HuH-7 (cell line): ENCODE data around the gene CCL27.

Experiments used
- DNase-seq: peaks from one replicate; pipeline ENCODE4 v3.0.0; 2011; ENCODE audit warnings: low spot score

The CCL27 gene, protein sequence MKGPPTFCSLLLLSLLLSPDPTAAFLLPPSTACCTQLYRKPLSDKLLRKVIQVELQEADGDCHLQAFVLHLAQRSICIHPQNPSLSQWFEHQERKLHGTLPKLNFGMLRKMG

GRCh38 chr9:34662526-34663302 lies at the start of gene CCL27:
TSS of gene CCL27 (minus strand) at chr9:34662657. CDS start at chr9:34662633, 24 bp downstream.
- DNase-seq, result no peak

DNA sequence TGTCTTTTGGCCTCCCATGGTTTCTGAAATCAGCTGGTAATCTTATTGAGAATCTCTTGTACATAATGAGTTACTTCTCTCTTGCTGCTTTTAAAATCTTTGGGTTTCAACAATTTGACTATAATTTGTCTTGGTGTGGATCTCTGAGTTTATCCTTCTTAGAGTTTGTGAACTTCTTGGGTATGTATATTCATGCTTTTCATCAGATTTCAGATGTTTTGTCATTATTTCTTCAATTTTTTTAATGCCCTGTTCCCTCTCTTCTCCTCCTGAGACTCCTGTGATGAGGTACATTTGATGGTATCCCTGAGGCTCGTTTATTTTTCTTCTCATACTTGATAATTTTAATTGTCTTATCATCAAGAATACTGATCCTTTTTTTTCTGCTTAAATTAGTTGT lies 49.7 kb upstream of the CCL27 start:
- no peak for DNase-seq

GRCh38 chr9:34710023-34710422 lies 47.6 kb upstream of the CCL27 start, which contains the start of gene CCL21:
TSS of gene CCL21 (minus strand) at chr9:34710136. CDS start at chr9:34710066, 70 bp downstream.
- no peak for DNase-seq

DNA sequence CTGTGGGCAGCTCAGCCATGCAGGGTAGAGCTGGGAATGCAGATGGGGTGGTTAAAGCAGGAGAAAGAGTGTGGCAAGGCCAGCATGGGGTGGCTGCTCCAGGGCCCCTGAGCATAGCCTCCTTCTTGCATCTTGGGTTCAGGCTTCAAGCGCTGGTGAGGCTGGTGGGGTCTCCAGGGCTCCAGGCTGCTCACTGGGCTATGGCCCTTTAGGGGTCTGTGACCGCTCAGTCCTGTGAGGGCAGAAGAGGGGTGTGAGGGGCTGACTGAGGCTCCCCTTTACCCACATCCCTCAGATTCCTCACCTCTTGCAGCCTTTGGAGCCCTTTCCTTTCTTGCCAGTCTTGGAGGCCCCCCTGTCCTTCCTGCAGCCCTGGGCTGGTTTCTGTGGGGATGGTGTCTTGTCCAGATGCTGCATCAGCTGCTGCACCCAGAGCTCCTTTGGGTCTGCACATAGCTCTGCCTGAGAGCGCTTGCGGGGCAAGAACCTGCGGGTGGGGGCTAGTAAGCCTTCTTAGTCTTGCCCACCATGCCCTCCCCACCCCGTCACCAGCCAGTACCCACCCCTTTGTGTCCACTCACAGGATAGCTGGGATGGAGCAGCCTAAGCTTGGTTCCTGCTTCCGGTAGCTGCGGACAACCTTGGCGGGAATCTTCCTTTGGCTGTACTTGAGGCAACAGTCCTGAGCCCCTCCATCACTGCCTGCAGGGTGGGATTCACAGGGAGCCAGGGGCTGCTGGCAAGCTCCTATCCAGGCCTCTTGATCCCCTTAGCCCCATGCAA lies 46.9 kb upstream of the CCL27 start:
- no peak for DNase-seq

DNA sequence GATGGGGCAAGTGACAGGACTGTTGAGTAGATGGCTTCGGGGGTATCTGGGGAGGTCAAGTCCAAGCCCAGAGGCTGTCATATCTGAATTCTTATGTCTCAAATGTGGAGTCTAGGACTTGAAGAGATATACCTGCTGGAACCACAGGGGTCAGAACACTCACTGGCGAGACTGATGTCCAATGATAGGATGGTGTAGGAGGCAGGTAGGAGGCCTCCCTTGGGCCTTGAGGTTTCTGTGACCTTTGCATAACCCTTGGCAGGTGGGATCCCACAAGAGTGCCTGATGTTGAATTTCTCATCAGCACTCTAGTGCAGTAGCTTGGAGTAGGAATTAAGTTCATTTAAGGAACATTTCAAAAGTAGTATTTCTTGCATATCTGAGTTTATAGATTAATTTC lies 44.7 kb upstream of the CCL27 start:
- no peak for DNase-seq

- peak; percentile 74 for DNase-seq
Measured at GRCh38 chr9:34701769-34702736, 39.6 kb upstream of the CCL27 start.

GRCh38 chr9:34701023-34701768 lies 38.7 kb upstream of the CCL27 start:
- peak; percentile 70 for DNase-seq

DNA sequence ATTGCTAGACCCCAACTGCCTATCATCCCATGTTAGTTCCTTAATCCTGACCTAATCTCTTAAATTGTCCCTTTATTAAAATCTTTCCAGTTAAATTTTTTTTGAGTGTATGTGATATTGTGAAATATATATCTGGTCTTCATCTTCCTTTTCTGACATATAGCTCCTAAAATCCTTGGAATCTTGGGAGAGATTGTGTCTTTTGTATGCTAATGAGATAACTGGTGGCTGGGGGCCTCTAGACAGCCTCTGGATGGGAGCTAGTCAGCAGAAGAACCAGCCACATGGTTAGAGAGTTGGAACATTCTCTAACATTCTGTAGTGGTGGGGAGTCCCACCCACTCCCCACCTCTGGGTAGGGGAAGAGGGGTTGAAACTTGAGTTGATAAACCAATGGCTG lies 32.4 kb upstream of the CCL27 start:
- DNase-seq, result no peak

DNA sequence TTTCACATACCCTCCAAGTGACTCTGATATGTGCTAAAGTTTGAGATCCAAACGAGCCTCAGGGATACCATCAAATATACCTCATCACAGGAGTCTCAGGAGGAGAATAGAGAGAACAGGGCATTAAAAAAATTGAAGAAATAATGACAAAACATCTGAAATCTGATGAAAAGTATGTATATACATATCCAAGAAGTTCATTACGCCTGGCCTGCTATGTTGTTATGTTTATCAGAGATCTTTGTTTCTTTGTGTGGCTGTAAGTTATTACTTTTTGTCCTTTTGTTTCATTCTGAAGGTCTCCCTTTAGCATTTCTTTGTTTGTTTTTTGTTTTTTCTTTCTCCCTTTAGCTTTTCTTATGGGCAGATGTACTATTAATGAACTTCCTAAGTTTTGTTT lies 31.1 kb upstream of the CCL27 start:
- no peak for DNase-seq

- DNase-seq, result no peak
Measured at GRCh38 chr9:34691936-34692315, 29.5 kb upstream of the CCL27 start.

GRCh38 chr9:34690983-34691935 lies 28.8 kb upstream of the CCL27 start, which contains the start of gene CCL19:
TSS of gene CCL19 (minus strand) at chr9:34691276. CDS start at chr9:34691139, 137 bp downstream.
- no peak for DNase-seq

DNA sequence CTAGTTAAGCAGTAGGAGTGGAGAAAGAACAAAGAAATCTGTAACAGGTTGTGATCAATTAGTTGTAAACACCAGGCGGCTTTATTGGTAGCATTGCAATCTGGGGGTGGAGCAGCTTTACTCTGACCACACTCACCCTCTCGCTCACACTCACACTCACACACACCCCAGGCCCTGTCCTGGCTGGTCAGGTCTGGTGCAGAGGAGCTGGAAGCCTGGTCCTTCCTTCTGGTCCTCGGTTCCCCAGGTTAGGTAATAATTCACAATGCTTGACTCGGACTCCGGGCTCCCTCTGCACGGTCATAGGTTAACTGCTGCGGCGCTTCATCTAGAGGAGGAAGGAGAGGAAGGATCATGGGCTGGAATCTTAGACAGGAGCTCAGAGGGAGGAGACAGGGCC lies 27.1 kb upstream of the CCL27 start:
- no peak for DNase-seq

DNA sequence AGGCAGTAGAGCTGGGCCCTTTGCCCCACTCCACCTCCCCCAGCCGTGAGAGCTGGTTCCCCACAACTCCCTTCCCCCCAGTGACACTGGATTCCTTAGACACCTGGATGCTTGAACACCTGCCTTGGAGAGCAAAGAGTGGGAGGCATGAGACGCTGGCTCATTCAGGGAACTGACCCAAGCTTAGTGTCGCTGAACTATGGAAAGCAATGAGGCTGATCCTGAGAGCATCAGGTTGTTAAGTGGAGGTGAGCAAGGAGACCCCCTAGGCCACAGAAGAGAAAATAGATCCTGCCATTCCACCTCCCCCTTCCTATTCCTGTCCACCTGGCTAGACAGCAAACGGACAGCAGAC lies 26.6 kb upstream of the CCL27 start:
- DNase-seq, result no peak

DNA sequence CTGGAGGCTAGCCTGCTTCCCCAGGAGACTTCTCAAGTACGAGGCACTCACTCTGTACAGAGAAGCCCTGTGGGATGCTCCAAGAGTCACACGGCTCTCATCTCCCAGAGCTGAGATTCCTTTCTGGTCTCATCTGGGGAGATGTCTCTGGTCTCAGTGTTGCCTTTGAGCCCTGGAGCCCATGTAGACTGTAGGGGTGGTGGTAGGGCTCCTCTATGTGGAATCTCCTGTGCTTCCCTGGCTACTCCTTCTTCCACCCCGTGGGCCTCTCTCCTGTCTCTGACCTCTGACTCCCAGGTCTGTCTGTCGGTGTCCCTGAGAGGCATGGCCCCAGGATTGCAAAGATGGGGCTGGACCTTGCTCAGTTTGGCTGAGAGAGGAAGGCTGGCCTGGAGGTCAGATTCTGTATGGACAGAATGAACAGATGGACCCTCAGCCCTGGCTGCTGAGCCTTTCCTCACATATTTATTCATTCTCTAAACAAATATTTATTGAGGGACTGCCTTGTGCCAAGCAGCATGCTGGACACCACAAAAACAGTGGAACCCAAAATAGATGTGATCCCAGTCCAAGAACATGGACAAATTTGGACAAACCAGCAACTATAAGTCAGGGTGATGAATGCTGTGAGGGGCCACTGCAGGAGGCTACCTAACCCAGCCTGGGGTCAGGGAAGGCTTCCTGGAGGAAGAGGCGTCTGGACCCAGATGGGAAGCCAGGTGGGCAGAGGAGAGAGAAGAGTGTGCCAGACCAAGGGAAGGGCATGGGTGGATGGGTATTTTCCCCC lies 26.1 kb upstream of the CCL27 start:
- no peak for DNase-seq

DNA sequence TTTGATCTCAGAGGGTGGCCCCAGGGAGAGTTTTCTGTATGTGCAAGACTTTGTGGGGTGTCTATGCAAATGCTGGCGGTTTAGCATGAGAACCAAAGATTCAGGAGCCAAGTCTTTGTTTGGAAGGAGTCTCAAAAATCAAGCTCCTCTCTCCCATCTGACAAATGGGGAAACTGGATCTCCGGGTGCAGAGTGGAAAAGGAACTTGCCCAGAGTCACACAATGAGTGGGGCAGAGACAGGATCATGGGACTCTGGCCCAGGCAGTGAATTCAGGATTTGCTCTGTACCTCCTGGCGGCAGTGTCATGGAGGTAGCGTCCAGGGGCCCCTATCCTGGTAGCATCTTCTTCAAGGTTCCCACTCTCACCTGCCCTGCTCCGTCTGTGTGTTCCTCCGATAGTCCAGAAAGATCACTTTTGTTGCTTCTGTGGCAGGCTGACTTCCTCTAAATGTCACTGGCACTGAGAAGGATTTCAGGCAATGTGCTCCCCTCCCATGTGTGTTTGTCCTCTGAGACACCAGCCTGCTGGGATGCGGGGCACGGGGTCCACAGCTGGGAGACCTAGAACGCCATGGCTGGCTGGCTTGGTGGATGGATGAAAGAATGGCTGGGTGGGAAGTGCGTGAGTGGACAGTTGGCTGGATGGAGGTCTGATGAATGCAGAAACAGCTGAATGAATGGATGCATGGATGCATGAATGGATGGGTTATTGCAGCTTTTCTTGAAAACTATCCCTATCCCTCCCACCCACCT lies 25.0 kb upstream of the CCL27 start:
- DNase-seq, result no peak

DNA sequence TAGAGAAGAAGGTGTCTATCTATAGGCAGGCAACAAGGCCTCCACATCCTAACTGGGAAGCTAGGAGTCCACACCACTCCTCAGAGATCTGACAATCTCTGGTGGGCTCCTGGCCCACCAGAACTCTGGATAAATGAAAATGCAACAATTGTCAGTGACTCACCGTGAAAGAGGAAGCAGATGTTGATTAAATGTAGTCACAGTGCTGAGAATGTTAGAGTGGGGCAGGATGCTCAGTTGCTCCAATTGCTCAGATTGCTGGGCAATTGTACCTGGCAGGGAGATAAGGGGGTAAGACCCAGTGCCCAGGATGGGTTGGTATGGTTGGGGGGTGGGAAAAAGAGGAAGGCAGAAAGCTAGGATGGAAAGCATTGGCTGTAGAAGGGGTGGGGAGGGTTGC lies 24.3 kb upstream of the CCL27 start:
- no peak for DNase-seq

GRCh38 chr9:34686231-34686630 lies 23.8 kb upstream of the CCL27 start:
- no peak for DNase-seq

DNA sequence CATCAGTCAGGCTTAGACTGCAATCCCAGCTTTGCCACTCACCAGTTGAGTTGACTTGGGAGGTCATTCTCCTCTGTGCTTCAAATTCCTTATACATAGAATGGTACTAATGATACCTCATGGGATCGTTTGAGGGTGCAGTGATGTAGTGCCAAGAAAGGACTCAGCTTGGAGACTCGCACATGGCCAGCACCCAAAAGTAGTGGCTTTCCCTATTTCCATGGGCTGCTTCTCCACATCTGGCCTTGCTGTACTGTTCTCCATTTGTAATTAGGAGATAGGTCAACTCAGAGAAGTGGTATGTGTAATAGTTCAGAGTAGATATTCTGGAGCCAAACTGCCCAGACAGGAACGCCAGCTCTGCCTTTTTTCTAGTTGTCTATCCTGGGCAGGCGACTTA lies 23.1 kb upstream of the CCL27 start:
- no peak for DNase-seq
